ENCODE measurements around the gene MTHFS.

DNA sequence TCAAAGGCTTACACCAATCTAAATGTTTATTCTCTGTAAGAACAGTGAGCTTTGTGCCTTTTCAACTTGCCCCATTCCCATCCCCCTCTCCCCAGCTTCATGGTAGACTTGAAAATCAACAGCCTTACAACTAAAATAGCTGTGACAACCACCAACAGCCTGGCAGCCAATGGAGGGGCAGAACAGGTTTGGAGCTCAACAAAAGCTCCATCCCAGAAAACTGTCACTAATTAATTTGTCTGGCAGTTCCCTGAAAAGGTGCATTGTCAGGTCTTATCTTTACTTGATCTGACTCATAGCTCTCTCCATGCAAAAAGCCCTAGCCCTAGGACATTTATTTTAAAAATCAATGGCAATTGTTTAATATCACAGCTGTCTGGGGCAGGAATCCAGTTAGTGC, 22.6 kb downstream of the MTHFS start:
- TF ChIP-seq, protein P1, sequence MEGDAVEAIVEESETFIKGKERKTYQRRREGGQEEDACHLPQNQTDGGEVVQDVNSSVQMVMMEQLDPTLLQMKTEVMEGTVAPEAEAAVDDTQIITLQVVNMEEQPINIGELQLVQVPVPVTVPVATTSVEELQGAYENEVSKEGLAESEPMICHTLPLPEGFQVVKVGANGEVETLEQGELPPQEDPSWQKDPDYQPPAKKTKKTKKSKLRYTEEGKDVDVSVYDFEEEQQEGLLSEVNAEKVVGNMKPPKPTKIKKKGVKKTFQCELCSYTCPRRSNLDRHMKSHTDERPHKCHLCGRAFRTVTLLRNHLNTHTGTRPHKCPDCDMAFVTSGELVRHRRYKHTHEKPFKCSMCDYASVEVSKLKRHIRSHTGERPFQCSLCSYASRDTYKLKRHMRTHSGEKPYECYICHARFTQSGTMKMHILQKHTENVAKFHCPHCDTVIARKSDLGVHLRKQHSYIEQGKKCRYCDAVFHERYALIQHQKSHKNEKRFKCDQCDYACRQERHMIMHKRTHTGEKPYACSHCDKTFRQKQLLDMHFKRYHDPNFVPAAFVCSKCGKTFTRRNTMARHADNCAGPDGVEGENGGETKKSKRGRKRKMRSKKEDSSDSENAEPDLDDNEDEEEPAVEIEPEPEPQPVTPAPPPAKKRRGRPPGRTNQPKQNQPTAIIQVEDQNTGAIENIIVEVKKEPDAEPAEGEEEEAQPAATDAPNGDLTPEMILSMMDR (IDR thresholded peaks at IDR 0.05; ENCODE audit: extremely low read depth in 1 of 2, insufficient read depth in 1 of 2, low read depth in 1 of 2, low read length in 2 of 2), result no peak
- TF ChIP-seq MYC (IDR thresholded peaks at IDR 0.05; ENCODE audit: low read depth, low read length), result no peak
- TF ChIP-seq, protein P2, sequence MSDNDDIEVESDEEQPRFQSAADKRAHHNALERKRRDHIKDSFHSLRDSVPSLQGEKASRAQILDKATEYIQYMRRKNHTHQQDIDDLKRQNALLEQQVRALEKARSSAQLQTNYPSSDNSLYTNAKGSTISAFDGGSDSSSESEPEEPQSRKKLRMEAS (IDR thresholded peaks at IDR 0.05; ENCODE audit: insufficient read depth, insufficient read length), result no peak

Measured in endothelial cell of umbilical vein (primary cell).